Stimulated activated CD8-positive, alpha-beta memory T cell treated with anti-CD3 and anti-CD28 coated beads, Interleukin-12 subunit alpha, Interleukin-12 subunit beta, amount 100 ng/mL, for 4 hours (primary cell): ENCODE results near the gene ANO6.
"Not testable (repeated sequence)": the region's sequence is repeated elsewhere in the genome, so short reads cannot be mapped to it uniquely, and the experiment has no call there.

Experiments used
- DNase-seq: peaks from one replicate; pipeline ENCODE4 v3.0.0-alpha.2; 2020; ENCODE audit warnings: low read depth

The ANO6 gene

DNA sequence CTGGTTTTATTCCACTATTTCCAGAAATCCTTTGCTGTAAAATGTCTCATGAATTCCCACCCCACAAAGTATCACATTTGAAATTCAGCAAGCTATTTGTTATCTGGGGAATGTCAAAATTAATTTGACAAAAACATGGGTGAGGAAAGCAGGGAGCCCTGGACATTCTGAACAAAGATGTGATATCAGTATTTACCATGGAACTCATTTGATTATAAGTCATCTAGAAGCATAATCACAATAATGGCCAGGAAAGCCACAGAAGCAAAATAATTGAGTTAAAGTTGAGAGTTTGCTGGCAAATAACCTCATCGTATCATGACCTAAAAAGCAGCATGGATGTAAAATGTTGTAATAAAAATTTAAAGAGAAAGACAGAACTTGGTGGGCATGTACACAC is 96.1 kb downstream of the ANO6 start:
- DNase-seq, result no peak

DNA sequence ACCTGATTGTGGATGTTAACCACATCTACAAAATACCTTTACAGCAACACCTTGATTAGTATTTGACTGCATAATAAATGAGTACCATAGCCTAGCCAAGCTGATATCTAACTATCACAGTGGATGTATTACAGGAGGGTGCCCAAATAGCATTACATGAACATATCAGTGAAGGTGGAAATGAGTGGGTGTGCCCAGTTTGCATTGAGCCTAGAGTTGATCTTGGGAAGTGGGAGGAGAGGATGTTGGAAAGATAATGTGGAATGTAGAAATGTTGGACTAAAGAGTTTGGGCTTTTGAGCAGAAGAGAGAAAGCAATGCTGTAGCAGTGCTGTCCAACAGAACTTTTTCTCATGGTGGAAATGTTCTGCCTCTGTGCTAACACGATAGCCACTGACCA is 98.9 kb downstream of the ANO6 start:
- DNase-seq, result no peak

DNA sequence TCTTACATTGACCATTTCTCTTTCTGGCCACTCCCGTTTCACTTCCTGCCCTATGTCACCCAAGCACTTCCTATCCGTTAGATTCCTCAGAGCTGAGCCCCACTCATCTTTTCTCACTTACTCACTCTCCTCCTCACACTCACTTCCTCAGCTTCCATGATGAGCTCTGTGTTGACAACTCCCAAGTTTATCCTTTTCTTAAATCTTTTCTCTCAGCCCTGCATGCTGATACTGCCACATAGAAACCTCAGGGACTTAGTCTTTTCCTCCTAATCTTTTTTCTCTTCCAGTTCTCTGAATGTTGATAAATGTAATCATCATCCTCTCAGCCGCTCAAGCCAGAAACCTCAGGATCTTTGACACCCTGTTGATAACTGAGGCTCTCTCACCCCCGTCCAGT is 99.6 kb downstream of the ANO6 start:
- DNase-seq, result no peak

DNA sequence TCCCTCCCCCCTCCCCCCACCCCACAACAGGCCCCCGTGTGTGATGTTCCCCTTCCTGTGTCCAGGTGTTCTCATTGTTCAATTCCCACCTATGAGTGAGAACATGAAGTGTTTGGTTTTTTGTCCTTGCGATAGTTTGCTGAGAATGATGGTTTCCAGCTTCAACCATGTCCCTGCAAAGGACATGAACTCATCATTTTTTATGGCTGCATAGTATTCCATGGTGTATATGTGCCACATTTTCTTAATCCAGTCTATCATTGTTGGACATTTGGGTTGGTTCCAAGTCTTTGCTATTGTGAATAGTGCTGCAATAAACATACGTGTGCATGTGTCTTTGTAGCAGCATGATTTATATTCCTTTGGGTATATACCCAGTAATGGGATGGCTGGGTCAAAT is 101.4 kb downstream of the ANO6 start:
- not testable (repeated sequence) for DNase-seq

GRCh38 chr12:45322810-45323209 is 106.9 kb downstream of the ANO6 start:
- no peak for DNase-seq

DNA sequence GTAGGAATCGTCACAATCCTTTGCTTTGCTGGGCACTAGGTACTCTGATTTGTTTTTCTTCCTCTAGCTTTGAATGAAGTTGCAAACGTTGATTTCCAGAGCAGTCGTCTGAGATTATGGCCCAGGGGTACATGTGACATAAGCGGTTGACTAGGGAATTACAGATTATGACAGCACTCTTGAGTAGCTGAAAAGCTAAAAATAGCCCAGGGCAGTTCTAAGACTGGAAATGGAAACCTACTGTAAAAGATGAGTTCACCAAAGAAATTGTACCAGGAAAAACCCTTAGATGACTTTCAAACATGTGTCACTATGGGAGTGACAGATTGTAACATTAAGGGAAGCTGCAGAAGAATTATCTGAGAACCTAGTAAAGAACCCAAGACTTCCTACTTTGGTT is 108.5 kb downstream of the ANO6 start:
- no peak for DNase-seq

GRCh38 chr12:45326358-45326975 is 110.6 kb downstream of the ANO6 start:
- DNase-seq, result no peak

GRCh38 chr12:45327823-45328383 is 112.0 kb downstream of the ANO6 start:
- DNase-seq, result no peak

GRCh38 chr12:45329238-45329637 is 113.3 kb downstream of the ANO6 start:
- DNase-seq, result no peak

GRCh38 chr12:45329702-45330101 is 113.8 kb downstream of the ANO6 start:
- DNase-seq, result no peak

- no peak for DNase-seq
Measured at GRCh38 chr12:45331552-45331951, 115.7 kb downstream of the ANO6 start.

- no peak for DNase-seq
Measured at GRCh38 chr12:45334396-45334795, 118.5 kb downstream of the ANO6 start.

DNA sequence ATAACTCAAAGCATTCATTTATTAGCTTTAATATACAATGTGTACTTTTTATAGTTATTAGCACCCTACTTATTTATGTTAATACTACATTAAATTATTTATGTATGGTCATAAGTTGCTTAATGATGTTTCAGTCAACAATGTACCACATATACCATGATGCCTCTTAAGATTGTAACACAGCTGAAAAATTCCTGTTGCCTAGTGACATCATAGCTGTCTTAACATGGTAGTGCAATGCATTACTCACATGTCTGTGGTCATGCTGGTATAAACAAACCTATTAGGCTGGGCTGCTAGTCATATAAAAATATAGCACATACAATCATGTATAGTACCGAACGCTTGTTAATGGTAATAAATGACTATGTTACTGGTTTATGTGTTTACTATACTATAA is 120.4 kb downstream of the ANO6 start:
- DNase-seq, result no peak

- no peak for DNase-seq
Measured at GRCh38 chr12:45336762-45337596, 121.1 kb downstream of the ANO6 start.

DNA sequence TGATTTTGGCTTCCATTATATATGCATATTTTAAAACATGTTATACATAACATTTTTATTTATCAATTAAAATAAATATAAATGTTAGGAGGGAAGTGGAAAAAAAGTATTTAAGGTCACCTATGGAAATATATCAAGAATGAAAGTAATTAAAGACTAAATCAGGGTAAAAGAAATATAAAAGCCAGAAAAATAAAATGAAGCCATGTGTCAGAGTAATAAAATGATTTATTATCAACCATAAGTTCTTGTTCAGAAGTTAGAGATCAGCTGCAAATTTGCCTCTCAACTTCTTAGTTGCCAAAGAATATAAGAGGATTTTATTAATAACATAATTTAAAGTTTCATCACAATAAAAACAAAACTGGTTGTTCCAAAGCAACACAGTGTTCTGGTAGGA is 121.9 kb downstream of the ANO6 start:
- DNase-seq, result no peak

DNA sequence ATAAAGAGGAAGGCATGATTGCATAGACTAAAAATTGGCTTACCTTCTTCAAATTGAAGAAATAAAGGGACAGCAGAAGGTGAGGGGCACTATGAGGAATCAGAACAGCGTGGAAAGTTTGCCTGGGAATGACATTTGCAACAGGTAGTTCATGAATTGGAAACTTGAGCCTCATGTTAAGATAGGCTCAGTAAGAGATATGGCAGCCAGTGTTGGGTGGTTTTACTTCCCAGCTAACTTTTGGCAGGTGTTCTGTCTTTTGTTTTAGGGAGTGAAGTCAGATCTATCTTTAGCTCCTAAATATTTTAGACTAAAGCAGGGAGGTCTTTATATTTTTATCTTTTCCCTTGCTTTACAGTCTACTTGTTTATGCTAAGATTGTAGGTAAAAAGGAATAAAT is 122.4 kb downstream of the ANO6 start:
- DNase-seq, result no peak

DNA sequence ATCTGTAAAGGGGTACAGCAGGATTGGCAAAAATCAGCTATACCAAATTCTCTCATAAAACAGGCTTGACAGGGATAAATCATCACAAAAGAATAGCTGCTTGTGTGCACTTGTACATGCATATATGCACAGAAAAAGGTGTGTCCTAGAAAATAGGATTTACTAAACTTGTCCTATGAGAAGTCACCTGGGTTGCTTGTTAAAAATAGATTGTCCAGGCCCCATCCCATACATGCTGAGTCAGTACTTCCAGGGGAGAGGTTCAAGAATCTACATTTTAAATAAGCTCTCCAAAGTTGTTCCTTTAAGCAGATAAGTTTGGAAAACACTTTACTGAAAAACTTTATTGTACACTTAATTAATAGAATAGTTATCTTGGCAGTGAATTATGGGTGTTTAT is 123.1 kb downstream of the ANO6 start:
- DNase-seq, result no peak

- no peak for DNase-seq
Measured at GRCh38 chr12:45342171-45342570, 126.3 kb downstream of the ANO6 start.

DNA sequence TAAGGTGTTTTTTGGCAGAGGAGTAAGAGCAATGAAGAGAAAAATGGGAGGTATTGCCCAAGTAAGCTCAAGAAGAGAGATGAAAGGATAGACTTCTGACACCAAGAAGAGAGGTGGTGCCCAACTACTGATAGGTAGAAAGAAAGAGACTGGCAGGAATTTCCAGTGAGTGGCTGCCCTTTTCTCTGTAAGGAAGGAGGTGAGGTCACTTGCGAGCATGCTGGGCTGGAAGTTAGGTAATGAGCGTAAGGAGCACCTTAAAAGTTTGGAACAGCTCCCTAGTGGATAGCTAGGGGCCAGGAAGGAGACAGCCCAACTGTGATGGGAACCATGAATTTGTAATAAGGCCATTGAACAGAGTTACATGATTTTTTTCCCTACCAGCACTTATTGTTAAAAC is 127.0 kb downstream of the ANO6 start:
- no peak for DNase-seq

GRCh38 chr12:45343269-45344051 is 127.6 kb downstream of the ANO6 start:
- DNase-seq, result no peak

DNA sequence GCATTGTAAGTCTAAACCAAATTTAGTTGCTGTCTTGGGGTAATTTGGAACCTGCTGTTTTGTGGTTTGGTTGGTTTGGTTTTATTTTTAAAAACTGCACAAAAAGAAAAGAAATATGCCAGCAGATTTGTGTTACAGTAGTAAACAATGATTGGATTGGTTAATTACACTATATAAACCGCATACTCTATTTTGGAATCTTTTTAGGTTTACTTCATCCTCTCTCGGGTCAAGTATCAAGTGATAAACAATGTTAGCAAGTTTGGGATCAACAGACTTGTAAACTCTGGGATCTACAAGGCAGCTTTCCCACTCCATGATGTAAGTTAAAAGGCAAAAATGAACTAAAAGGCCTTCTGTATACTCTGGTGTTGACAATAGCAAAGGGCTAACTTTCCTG is 132.4 kb downstream of the ANO6 start:
- no peak for DNase-seq

- no peak for DNase-seq
Measured at GRCh38 chr12:45348986-45349385, 133.1 kb downstream of the ANO6 start.

- DNase-seq, result no peak
Measured at GRCh38 chr12:45349916-45350315, 134.0 kb downstream of the ANO6 start.
